K562 treated with DMSO at 1 percent for 12 hours (cell line): ENCODE measurements around the gene ELAPOR1. TPM values are rescaled to one million over a fixed set of nuclear protein-coding genes. Genes with fewer than 3 reads are reported as not detected.

Source experiments
- total RNA-seq: library from RNA; unstranded; fragments of 300-600 nt; gene quantifications from 2 replicates; pipeline ENCODE4 v1.2.3, GENCODE V29; 2022; ENCODE audit not compliant: insufficient read depth

Gene ELAPOR1, protein sequence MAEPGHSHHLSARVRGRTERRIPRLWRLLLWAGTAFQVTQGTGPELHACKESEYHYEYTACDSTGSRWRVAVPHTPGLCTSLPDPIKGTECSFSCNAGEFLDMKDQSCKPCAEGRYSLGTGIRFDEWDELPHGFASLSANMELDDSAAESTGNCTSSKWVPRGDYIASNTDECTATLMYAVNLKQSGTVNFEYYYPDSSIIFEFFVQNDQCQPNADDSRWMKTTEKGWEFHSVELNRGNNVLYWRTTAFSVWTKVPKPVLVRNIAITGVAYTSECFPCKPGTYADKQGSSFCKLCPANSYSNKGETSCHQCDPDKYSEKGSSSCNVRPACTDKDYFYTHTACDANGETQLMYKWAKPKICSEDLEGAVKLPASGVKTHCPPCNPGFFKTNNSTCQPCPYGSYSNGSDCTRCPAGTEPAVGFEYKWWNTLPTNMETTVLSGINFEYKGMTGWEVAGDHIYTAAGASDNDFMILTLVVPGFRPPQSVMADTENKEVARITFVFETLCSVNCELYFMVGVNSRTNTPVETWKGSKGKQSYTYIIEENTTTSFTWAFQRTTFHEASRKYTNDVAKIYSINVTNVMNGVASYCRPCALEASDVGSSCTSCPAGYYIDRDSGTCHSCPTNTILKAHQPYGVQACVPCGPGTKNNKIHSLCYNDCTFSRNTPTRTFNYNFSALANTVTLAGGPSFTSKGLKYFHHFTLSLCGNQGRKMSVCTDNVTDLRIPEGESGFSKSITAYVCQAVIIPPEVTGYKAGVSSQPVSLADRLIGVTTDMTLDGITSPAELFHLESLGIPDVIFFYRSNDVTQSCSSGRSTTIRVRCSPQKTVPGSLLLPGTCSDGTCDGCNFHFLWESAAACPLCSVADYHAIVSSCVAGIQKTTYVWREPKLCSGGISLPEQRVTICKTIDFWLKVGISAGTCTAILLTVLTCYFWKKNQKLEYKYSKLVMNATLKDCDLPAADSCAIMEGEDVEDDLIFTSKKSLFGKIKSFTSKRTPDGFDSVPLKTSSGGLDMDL
- total RNA-seq = 0.13 and 0.19 TPM in 2 replicates

GRCh38 chr1:109113590-109114341, at the start of gene ELAPOR1:
ELAPOR1 (plus strand) TSS chr1:109114115; CDS start chr1:109114184, 69 bp downstream.

DNA sequence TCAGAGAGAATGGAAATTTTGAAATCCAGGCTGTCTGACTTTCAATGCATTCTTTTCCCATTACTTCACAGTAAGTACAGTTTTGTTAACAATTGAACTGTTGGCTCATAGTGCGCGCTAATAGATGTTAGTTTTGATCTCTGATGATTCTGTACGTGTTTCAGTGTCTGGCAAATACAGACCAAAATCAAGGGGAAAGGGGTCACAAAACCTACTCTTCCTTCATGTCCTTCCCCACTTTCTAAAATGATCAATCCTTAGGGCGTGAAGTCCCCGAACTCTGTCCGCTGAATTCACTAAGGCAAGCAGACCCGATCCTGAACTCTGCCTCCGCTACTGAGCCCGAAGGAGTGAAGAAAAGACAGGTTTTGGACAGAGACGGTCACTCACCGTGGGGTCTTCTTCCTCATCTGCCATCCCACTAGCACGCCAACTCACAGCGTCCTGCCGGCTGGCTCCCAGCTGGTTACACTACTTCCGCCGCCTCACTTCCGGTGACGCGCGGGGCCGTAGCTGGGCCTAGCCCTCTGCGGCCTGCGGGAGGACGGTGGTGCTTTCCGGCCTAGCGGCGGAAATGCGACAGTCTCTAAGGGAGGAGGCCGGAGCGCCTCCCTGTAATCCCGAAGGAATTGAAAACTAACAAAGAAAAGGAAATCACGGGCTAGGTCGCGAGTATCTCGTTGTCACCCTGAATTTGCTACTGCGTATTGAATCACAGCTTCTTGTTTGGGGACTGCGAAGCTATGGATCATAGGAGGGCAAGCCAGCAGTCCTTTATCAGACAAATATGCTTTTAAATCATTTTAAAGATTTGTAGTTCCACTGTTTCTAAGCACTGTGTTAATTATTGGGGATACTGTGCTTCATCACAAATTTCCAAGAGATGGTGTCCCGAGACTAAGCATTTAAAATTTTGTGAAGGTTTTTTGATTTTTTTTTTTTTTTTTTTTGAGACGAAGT, 38.1 kb upstream of the ELAPOR1 start, which contains the start of gene TAF13:
Gene TAF13 (minus strand): TSS at position 473 of the 960 bp plus-strand sequence. CDS start 56 bp downstream, at position 417.

DNA sequence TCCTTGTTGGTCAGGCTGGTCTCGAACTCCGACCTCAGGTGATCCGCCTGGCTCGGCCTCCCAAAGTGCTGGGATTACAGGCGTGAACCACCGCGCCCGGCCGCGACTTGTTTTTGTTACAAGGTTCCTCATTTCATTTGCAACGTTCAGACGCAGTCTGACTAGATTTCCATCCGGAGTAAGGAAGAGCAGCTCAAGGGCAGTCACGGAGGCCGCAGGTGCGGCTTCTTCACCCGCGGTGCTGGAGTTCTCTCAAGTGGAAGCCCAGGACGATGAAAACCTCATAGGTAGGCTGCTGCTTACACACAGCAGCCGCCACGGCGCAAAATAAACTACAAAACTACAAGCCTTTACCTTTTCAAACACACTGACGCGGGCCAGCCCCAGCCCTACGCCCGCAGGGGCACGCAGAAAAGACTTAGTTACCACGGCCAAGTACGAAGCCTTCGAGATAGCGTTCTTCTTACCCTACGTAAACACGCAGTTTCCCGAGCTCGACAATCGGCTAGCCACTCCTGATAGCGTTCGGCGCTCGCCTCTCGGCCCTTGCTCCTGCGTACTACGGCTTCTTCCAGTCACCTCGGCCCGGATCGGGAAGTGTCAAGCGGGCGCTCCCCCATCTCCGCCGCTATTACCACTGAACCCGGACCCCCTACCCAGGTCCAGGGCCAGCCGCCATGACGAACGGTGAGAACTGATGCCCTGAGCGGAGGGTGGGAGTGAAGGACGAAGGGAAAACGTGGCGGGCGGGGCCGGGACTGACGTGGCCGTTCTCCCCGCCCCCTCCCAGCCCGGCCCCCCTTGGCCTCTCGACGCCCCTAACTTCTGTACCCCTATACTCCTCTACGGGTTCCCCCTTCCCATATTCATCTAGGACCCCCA, 23.5 kb upstream of the ELAPOR1 start, which contains the start of gene TMEM167B:
Gene TMEM167B (plus strand): TSS at position 569 of the 882 bp plus-strand sequence. CDS start 109 bp downstream, at position 678.

Other genes with a start within 250 kb of the ELAPOR1 start
- gene GPSM2, start 237.1 kb upstream of the ELAPOR1 start, total RNA-seq = 19.4 and 43.2 TPM in 2 replicates
- 21.5 and 28.3 TPM in 2 replicates for gene CLCC1, start 150.6 kb upstream of the ELAPOR1 start, total RNA-seq
- gene WDR47, start 72.0 kb upstream of the ELAPOR1 start, total RNA-seq = 4.4 and 13.7 TPM in 2 replicates
- gene TAF13, start 38.1 kb upstream of the ELAPOR1 start, total RNA-seq = 29.6 and 54.9 TPM in 2 replicates
- 8.6 and 25.4 TPM in 2 replicates for gene TMEM167B, start 23.4 kb upstream of the ELAPOR1 start, total RNA-seq
- gene SARS1, start 99.8 kb downstream of the ELAPOR1 start, total RNA-seq = 556 and 670 TPM in 2 replicates
- gene CELSR2, start 135.4 kb downstream of the ELAPOR1 start, total RNA-seq = 4.5 and 24.3 TPM in 2 replicates
- 55.5 and 66.6 TPM in 2 replicates for gene PSRC1, start 169.0 kb downstream of the ELAPOR1 start, total RNA-seq
- not detected in 2 replicates for gene MYBPHL, start 192.9 kb downstream of the ELAPOR1 start, total RNA-seq